ENCODE results near the gene RASSF7.

GRCh38 chr11:539971-540481 lies 20.7 kb upstream of the RASSF7 start:
- TF ChIP-seq CTCF (IDR thresholded peaks at IDR 0.05) (no peak), POLR2A (IDR thresholded peaks at IDR 0.05) (no peak)
